Measurements from ENCODE around the gene LRRC51. TPM values are rescaled to one million over a fixed set of nuclear protein-coding genes. Genes with fewer than 3 reads are reported as not detected.
A peak's percentile ranks its signal among the peaks of the same experiment; 100 is the strongest.

Gene LRRC51
- polyA plus RNA-seq, 3 donors: 1.3 to 1.9 (median 1.6) TPM

GRCh38 chr11:72100462-72100861 is 19.8 kb downstream of the LRRC51 start:
- Histone ChIP-seq H3K4me3 (replicated peaks in 1 of 3; ENCODE audit: low read depth in 2 of 3, low read length in 3 of 3) (peak overlapping the region in 1 of 3 experiments; percentile 95), H3K27me3 (ENCODE audit: control insufficient read depth in 2 of 2, insufficient read depth in 2 of 2, low read length in 2 of 2) (no peaks in the 10 kb centered on the region), H3K9me3 (replicated peaks in 1 of 2; ENCODE audit: control insufficient read depth in 1 of 2, insufficient read depth in 1 of 2, low read length in 2 of 2) (no peaks in the 10 kb centered on the region), H4K20me1 (ENCODE audit: insufficient read depth, low read length) (peaks cover 50% of the 10 kb centered on the region), H3K4me2 (replicated peaks; ENCODE audit: extremely low read depth, low read length, poor library complexity, severe bottlenecking) (peak overlapping the region; percentile 86), H3K9ac (ENCODE audit: insufficient read depth, low read length, poor library complexity, severe bottlenecking) (peak overlapping the region; percentile 91), H3K36me3 (replicated peaks in 1 of 2; ENCODE audit: control insufficient read depth in 1 of 2, insufficient read depth in 2 of 2, low read length in 2 of 2) (peaks cover 35 to 57% of the 10 kb centered on the region in 2 donors), H2AFZ (ENCODE audit: insufficient read depth, low read depth, low read length, poor library complexity, severe bottlenecking) (no peak overlapping the region), H3K27ac (ENCODE audit: low read depth in 1 of 2, low read length in 2 of 2) (peak overlapping the region; percentile 53 to 95), H3K4me1 (ENCODE audit: control insufficient read depth in 1 of 2, insufficient read depth in 2 of 2, low read length in 2 of 2) (peaks cover 46 to 50% of the 10 kb centered on the region in 2 donors), H3K79me2 (ENCODE audit: insufficient read depth, low read length) (peaks cover 65% of the 10 kb centered on the region)
- peak overlapping the region; percentile 95 to 98 (median 96) for H3K27ac Mint-ChIP-seq
- TF ChIP-seq, protein P1, sequence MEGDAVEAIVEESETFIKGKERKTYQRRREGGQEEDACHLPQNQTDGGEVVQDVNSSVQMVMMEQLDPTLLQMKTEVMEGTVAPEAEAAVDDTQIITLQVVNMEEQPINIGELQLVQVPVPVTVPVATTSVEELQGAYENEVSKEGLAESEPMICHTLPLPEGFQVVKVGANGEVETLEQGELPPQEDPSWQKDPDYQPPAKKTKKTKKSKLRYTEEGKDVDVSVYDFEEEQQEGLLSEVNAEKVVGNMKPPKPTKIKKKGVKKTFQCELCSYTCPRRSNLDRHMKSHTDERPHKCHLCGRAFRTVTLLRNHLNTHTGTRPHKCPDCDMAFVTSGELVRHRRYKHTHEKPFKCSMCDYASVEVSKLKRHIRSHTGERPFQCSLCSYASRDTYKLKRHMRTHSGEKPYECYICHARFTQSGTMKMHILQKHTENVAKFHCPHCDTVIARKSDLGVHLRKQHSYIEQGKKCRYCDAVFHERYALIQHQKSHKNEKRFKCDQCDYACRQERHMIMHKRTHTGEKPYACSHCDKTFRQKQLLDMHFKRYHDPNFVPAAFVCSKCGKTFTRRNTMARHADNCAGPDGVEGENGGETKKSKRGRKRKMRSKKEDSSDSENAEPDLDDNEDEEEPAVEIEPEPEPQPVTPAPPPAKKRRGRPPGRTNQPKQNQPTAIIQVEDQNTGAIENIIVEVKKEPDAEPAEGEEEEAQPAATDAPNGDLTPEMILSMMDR (IDR thresholded peaks at IDR 0.05): no peak
- H3K4me1 Mint-ChIP-seq: peaks cover 52% of the 10 kb centered on the region
- H3K36me3 Mint-ChIP-seq: peaks cover 40 to 78% of the 10 kb centered on the region in 2 donors
- peaks cover 0 to 1% (median 1%) of the 10 kb centered on the region in 3 donors for H3K27me3 Mint-ChIP-seq (ENCODE audit: low read depth in 3 of 3)
- peak overlapping the region; percentile 60 to 99 for H3K4me3 Mint-ChIP-seq
- peak; percentile 51 to 77 (median 76) for DNase-seq
- WGBS (ENCODE audit: insufficient coverage): no CpG with 5 or more reads among the region's 1 CpG
- intact Hi-C loops (cut with micrococcal nuclease): loop anchor here (5.0 to 10.0 kb wide), 2 partner anchors 42 to 124 kb away; partner anchors contain the start of gene INPPL1 (in 1 of the 2)
- peaks cover 0 to 7% (median 0%) of the 10 kb centered on the region in 7 donors for H3K9me3 Mint-ChIP-seq

GRCh38 chr11:72102162-72102561 is 21.5 kb downstream of the LRRC51 start:
- Histone ChIP-seq H3K9me3 (replicated peaks in 1 of 2; ENCODE audit: control insufficient read depth in 1 of 2, insufficient read depth in 1 of 2, low read length in 2 of 2) (no peaks in the 10 kb centered on the region), H3K79me2 (ENCODE audit: insufficient read depth, low read length) (peaks cover 60% of the 10 kb centered on the region), H3K4me3 (replicated peaks in 1 of 3; ENCODE audit: low read depth in 2 of 3, low read length in 3 of 3) (peak overlapping the region; percentile 81 to 95 (median 81)), H3K36me3 (replicated peaks in 1 of 2; ENCODE audit: control insufficient read depth in 1 of 2, insufficient read depth in 2 of 2, low read length in 2 of 2) (peaks cover 25 to 53% of the 10 kb centered on the region in 2 donors), H3K4me2 (replicated peaks; ENCODE audit: extremely low read depth, low read length, poor library complexity, severe bottlenecking) (peak overlapping the region; percentile 86), H2AFZ (ENCODE audit: insufficient read depth, low read depth, low read length, poor library complexity, severe bottlenecking) (peak overlapping the region; percentile 75), H3K27ac (ENCODE audit: low read depth in 1 of 2, low read length in 2 of 2) (peak overlapping the region; percentile 90 to 95), H3K9ac (ENCODE audit: insufficient read depth, low read length, poor library complexity, severe bottlenecking) (peak overlapping the region; percentile 91), H3K27me3 (ENCODE audit: control insufficient read depth in 2 of 2, insufficient read depth in 2 of 2, low read length in 2 of 2) (no peaks in the 10 kb centered on the region), H4K20me1 (ENCODE audit: insufficient read depth, low read length) (peaks cover 42% of the 10 kb centered on the region), H3K4me1 (ENCODE audit: control insufficient read depth in 1 of 2, insufficient read depth in 2 of 2, low read length in 2 of 2) (peaks cover 46 to 50% of the 10 kb centered on the region in 2 donors)
- 0% methylated on average over 1 of the region's 4 CpGs for WGBS (ENCODE audit: insufficient coverage)
- Mint-ChIP-seq H3K36me3 (peaks cover 43 to 73% of the 10 kb centered on the region in 2 donors), H3K9me3 (peaks cover 0 to 7% (median 0%) of the 10 kb centered on the region in 7 donors), H3K27me3 (ENCODE audit: low read depth in 3 of 3) (peaks cover 0 to 1% (median 0%) of the 10 kb centered on the region in 3 donors), H3K4me3 (peak overlapping the region; percentile 91 to 99), H3K4me1 (peaks cover 52% of the 10 kb centered on the region), H3K27ac (peak overlapping the region; percentile 95 to 98 (median 96))
- DNase-seq: peak in 1 of 3 donors; percentile 14
- TF ChIP-seq, protein P1 (IDR thresholded peaks at IDR 0.05): no peak
- intact Hi-C loops (cut with micrococcal nuclease): loop anchor here (2.0 to 10.0 kb wide), 3 partner anchors 21 to 123 kb away; partner anchors contain the start of genes INPPL1 (in 1 of the 2), LRRC51 (in 1 of the 2) and NUMA1 (in 1 of the 2)

Data from CD14-positive monocyte (primary cell).